A549 (cell line): ENCODE measurements around the gene CNTNAP5. TPM values are rescaled to one million over a fixed set of nuclear protein-coding genes. Genes with fewer than 3 reads are reported as not detected.

ENCODE experiments used
- ATAC-seq, 2 experiments: fragments of 200-7000 bp in 1 of 2; fragments of >200 bp in 1 of 2; cut with Nextera tagmentation in 1 of 2; cut with Tn5 transposase in 1 of 2; 3 replicates each; pipeline versions ENCODE4 v1.8.0 to v1.9.1; 2018 to 2020; ENCODE audit warnings: mild to moderate bottlenecking in 1 of 2, moderate library complexity in 1 of 2
- CTCF ChIA-PET: fragments of 300-600 bp; sonication (Branson Sonifier 250); formaldehyde crosslinking; extraction: SDS; loops from one replicate; lab custom pipeline; 2021; ENCODE audit warnings: antibody characterized with exemption, inconsistent platforms; lab: Yijun Ruan, JAX
- POLR2A ChIA-PET: fragments of 350-600 bp; formaldehyde crosslinking; extraction: SDS; loops from one replicate; lab custom pipeline; 2021; ENCODE audit warnings: antibody characterized with exemption, inconsistent platforms; lab: Yijun Ruan, JAX
- DNase-seq, 2 experiments: peaks; one replicate each; pipeline versions ENCODE4 v3.0.0 to v3.0.0-alpha.2; 2011 to 2016; ENCODE audit warnings: low read depth in 1 of 2, low spot score in 1 of 2
- FAIRE-seq: peaks from 2 replicates; lab custom pipeline; 2011; peaks lifted over from hg19 to GRCh38; lab: Jason Lieb, UNC
- H3K27ac ChIP-seq, 2 experiments: fragments of >200 bp; sonication (Bioruptor Twin); formaldehyde crosslinking; 3 replicates each; pipeline ENCODE4 v1.5.1; 2016 to 2017
- H3K4me1 ChIP-seq: fragments of >200 bp; sonication (Bioruptor Twin); formaldehyde crosslinking; 3 replicates; pipeline ENCODE4 v1.6.1; 2016
- H3K4me2 ChIP-seq: fragments of >200 bp; sonication (Bioruptor Twin); formaldehyde crosslinking; 3 replicates; pipeline ENCODE4 v1.6.1; 2016
- H3K4me3 ChIP-seq: fragments of >200 bp; sonication (Bioruptor Twin); formaldehyde crosslinking; 3 replicates; pipeline ENCODE4 v1.5.1; 2016
- H3K9me3 ChIP-seq: fragments of >200 bp; sonication (Bioruptor Twin); formaldehyde crosslinking; 3 replicates; pipeline ENCODE4 v1.6.1; 2016
- BCL3 ChIP-seq: fragments of >200 bp; sonication (Bioruptor Twin); formaldehyde crosslinking; IDR thresholded peaks from 3 replicates; pipeline ENCODE4 v1.6.1; 2016
- CHD2 ChIP-seq: fragments of 150-350 bp; IDR thresholded peaks from 2 replicates; pipeline ENCODE4 v1.6.1; 2014; ENCODE audit warnings: low read length; ENCODE audit not compliant: partially characterized antibody
- CHD4 ChIP-seq: fragments of 200-600 bp; sonication (generic); IDR thresholded peaks from 2 replicates; pipeline ENCODE4 v1.6.1; 2016; ENCODE audit warnings: antibody characterized with exemption, mild to moderate bottlenecking, borderline replicate concordance
- ELK1 ChIP-seq: fragments of 150-350 bp; IDR thresholded peaks from 2 replicates; pipeline ENCODE4 v1.6.1; 2014; ENCODE audit warnings: low read depth, mild to moderate bottlenecking, low read length
- EP300 ChIP-seq, 2 experiments: fragments of >200 bp; sonication (Bioruptor Twin); formaldehyde crosslinking; IDR thresholded peaks; 2 replicates in 1 of 2; 3 replicates in 1 of 2; pipeline ENCODE4 v1.6.1; 2016 to 2017
- ESRRA ChIP-seq: fragments of 150-350 bp; IDR thresholded peaks from 2 replicates; pipeline ENCODE4 v1.6.1; 2014; ENCODE audit warnings: mild to moderate bottlenecking, low read length, borderline replicate concordance
- FOXS1 ChIP-seq: fragments of 250-450 bp; sonication (Bioruptor Pico); IDR thresholded peaks from 2 replicates; pipeline ENCODE4 v1.5.0; 2020; ENCODE audit warnings: mild to moderate bottlenecking, moderate library complexity
- HDAC2 ChIP-seq: fragments of 200-600 bp; sonication (generic); IDR thresholded peaks from 2 replicates; pipeline ENCODE4 v1.6.1; 2016
- HES2 ChIP-seq: fragments of >200 bp; sonication (Bioruptor Twin); formaldehyde crosslinking; IDR thresholded peaks from 2 replicates; pipeline ENCODE4 v1.6.1; 2016
- HEYL ChIP-seq: fragments of 250-450 bp; sonication (Bioruptor Pico); IDR thresholded peaks from 2 replicates; pipeline ENCODE4 v1.8.0; 2021; ENCODE audit warnings: mild to moderate bottlenecking, moderate library complexity
- HOXA7 ChIP-seq: fragments of 250-450 bp; sonication (Bioruptor Pico); IDR thresholded peaks from 2 replicates; pipeline ENCODE4 v1.5.0; 2020; ENCODE audit warnings: mild to moderate bottlenecking, moderate library complexity
- HOXB5 ChIP-seq: fragments of 250-450 bp; sonication (Bioruptor Pico); IDR thresholded peaks from 2 replicates; pipeline ENCODE4 v1.5.0; 2020; ENCODE audit warnings: mild to moderate bottlenecking, moderate library complexity
- KDM5A ChIP-seq: fragments of 200-600 bp; sonication (generic); IDR thresholded peaks from 2 replicates; pipeline ENCODE4 v1.6.1; 2016; ENCODE audit warnings: antibody characterized with exemption, mild to moderate bottlenecking
- MAFK ChIP-seq: fragments of 450-650 bp; IDR thresholded peaks from 2 replicates; pipeline ENCODE4 v1.6.1; 2014; ENCODE audit not compliant: partially characterized antibody
- MYC ChIP-seq: IDR thresholded peaks from 2 replicates; pipeline ENCODE4 v1.6.1; 2012; ENCODE audit warnings: mild to moderate bottlenecking, inconsistent platforms, low read length, improper control_type of control experiment, borderline replicate concordance
- POLR2A ChIP-seq: IDR thresholded peaks from 2 replicates; pipeline ENCODE4 v1.6.1; 2012; ENCODE audit warnings: mild to moderate bottlenecking, low read length
- RCOR1 ChIP-seq: fragments of 150-350 bp; IDR thresholded peaks from 2 replicates; pipeline ENCODE4 v1.6.1; 2014; ENCODE audit warnings: antibody characterized with exemption, low read length, low read depth
- REST ChIP-seq: fragments of 200-600 bp; sonication (generic); IDR thresholded peaks from 2 replicates; pipeline ENCODE4 v1.6.1; 2016; ENCODE audit warnings: antibody characterized with exemption, mild to moderate bottlenecking, moderate library complexity
- ZC3H11A ChIP-seq: fragments of 450-650 bp; IDR thresholded peaks from 2 replicates; pipeline ENCODE4 v1.6.1; 2014; ENCODE audit warnings: antibody characterized with exemption, mild to moderate bottlenecking
- ZFP36 ChIP-seq: fragments of 450-650 bp; IDR thresholded peaks from 2 replicates; pipeline ENCODE4 v1.6.1; 2014; ENCODE audit warnings: borderline replicate concordance; ENCODE audit not compliant: partially characterized antibody
- ZSCAN20 ChIP-seq: fragments of 250-450 bp; sonication (Bioruptor Pico); IDR thresholded peaks from 2 replicates; pipeline ENCODE4 v1.8.0; 2022; ENCODE audit warnings: mild to moderate bottlenecking, moderate library complexity
- WGBS: methylation state at CpG from one replicate; pipeline ENCODE4 v1.1.6; 2017; ENCODE audit errors: missing lambda C conversion rate; 5-methylcytosine and 5-hydroxymethylcytosine counted together
- polyA plus RNA-seq, 4 experiments: library from polyadenylated mRNA; depleted of rRNA in 3 of 4; stranded (reverse); fragments of >200 nt; fragmentation: RNase III in 1 of 4; extraction: RNeasy Plus Mini Kit Qiagen cat#74134 plus additional on column Dnase treatment in 1 of 4; gene quantifications; 2 replicates in 3 of 4; 3 replicates in 1 of 4; pipeline ENCODE4 v1.2.3, GENCODE V29; 2011 to 2017
- TF ChIP-seq, protein P1 (sequence below): IDR thresholded peaks from 2 replicates; pipeline ENCODE4 v1.6.1; 2012

CNTNAP5 gene
- polyA plus RNA-seq, 2 of the 4 experiments (the other 2 are of a cell fraction) = not detected

DNA sequence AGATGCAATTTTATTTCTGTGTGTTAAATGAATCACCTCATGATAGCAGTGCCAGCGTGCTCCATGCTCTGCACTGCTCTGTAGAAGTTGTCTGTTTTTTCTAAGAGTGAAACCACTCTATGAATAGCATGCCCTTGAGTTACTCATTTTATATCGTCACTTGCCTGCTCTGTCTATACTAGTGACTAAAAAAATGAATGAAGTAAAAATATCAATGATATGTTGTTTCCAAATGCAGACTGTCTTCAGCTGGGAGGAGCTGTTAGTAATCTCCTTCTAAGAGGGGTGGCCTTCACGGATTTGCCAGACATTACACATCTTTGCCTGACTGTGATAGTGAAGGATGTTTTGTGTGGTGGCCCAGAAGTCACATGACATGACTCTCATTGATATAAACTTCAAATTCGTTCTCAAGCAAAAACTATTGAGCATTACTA is 852.1 kb downstream of the CNTNAP5 start:
- H3K9me3 ChIP-seq = no peaks in the 10 kb centered on the region
- 2% methylated on average over 4 of the region's 4 CpGs for WGBS
- TF ChIP-seq ZC3H11A (no peak), HDAC2 (no peak), REST (no peak), HEYL (CRISPR knock-in tag) (no peak), ZSCAN20 (CRISPR knock-in tag) (no peak), ZFP36 (no peak), HOXA7 (CRISPR knock-in tag) (no peak), CHD4 (no peak), MAFK (no peak), BCL3 (no peak), HES2 (no peak), KDM5A (no peak), ESRRA (no peak), FOXS1 (CRISPR knock-in tag) (no peak)
- TF ChIP-seq, protein P1, sequence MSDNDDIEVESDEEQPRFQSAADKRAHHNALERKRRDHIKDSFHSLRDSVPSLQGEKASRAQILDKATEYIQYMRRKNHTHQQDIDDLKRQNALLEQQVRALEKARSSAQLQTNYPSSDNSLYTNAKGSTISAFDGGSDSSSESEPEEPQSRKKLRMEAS = no peak
- CTCF ChIA-PET = no interaction called here
- FAIRE-seq (no peak), DNase-seq (no peak), ATAC-seq (no peak)
- H3K27ac ChIP-seq = no peak overlapping the region
- POLR2A ChIA-PET = no interaction called here
- H3K4me1 ChIP-seq = no peaks in the 10 kb centered on the region
- H3K4me2 ChIP-seq = no peak overlapping the region
- H3K4me3 ChIP-seq = no peak overlapping the region

DNA sequence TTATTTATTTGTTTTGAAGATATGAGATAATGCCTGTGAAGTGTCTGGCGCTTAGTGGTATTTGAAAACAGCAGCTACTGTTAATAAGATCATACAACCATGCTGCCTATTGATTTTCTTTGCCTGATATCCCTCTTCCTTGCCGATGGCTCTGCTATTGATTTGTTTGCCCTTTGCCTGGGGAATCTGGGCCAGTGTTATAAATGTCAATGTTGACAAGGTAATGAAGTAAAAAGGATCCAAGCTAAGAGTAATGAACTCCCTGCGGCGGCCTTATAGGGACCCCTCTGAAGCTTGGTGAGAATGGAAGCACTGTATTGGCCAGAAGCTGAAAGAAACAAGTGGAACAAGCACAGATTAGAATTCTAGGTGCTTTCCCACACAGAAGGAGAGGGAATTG is 854.6 kb downstream of the CNTNAP5 start:
- no peak for FAIRE-seq
- POLR2A ChIA-PET = no interaction called here

More for the DNA sequence above, 854.6 kb downstream of the CNTNAP5 start:
- no peak for TF ChIP-seq MYC
- TF ChIP-seq POLR2A = no peak
- TF ChIP-seq HOXB5 = no peak
- no peak for TF ChIP-seq ELK1
- no peak for TF ChIP-seq EP300 (IDR thresholded peaks at IDR 0.05)
- TF ChIP-seq CHD2 = no peak
- TF ChIP-seq ZSCAN20 (CRISPR knock-in tag) = no peak
- no peak for TF ChIP-seq RCOR1
- TF ChIP-seq FOXS1 (CRISPR knock-in tag) = no peak
- CTCF ChIA-PET = no interaction called here
- H3K9me3 ChIP-seq = no peaks in the 10 kb centered on the region
- DNase-seq (no peak), ATAC-seq (no peak)
- no peak overlapping the region for H3K4me2 ChIP-seq
- no peak overlapping the region for H3K4me3 ChIP-seq
- no peaks in the 10 kb centered on the region for H3K4me1 ChIP-seq
- H3K27ac ChIP-seq = no peak overlapping the region
- 36% methylated on average over 4 of the region's 4 CpGs for WGBS
